ENCODE results near the gene KCNK3. TPM values are rescaled to one million over a fixed set of nuclear protein-coding genes. Genes with fewer than 3 reads are reported as not detected.

Gene KCNK3
- total RNA-seq: 2.9 and 6.2 TPM in 2 replicates
- 3.1 and 3.5 TPM in 2 replicates for polyA plus RNA-seq

GRCh38 chr2:26692279-26692896 is at the start of gene KCNK3:
KCNK3 (plus strand) TSS chr2:26692722; CDS start chr2:26692876, 154 bp downstream.
- H3K27ac ChIP-seq: peak within 1 kb of the TSS; percentile 58
- no peak for TF ChIP-seq CTCF (IDR thresholded peaks at IDR 0.05; ENCODE audit: low read depth, low read length)
- peak within 1 kb of the TSS; percentile 30 for H3K4me3 ChIP-seq
- no peaks in the 10 kb centered on the region for H3K36me3 ChIP-seq
- peaks cover 33% of the 10 kb centered on the region for H3K4me1 ChIP-seq (ENCODE audit: low read depth)
- no peaks in the 10 kb centered on the region for H3K9me3 ChIP-seq (ENCODE audit: low read depth)
- H3K27me3 ChIP-seq: peaks cover 23% of the 10 kb centered on the region
- DNase-seq (ENCODE audit: low read depth in 1 of 2, low spot score in 1 of 2): peak; percentile 62 to 89

DNA sequence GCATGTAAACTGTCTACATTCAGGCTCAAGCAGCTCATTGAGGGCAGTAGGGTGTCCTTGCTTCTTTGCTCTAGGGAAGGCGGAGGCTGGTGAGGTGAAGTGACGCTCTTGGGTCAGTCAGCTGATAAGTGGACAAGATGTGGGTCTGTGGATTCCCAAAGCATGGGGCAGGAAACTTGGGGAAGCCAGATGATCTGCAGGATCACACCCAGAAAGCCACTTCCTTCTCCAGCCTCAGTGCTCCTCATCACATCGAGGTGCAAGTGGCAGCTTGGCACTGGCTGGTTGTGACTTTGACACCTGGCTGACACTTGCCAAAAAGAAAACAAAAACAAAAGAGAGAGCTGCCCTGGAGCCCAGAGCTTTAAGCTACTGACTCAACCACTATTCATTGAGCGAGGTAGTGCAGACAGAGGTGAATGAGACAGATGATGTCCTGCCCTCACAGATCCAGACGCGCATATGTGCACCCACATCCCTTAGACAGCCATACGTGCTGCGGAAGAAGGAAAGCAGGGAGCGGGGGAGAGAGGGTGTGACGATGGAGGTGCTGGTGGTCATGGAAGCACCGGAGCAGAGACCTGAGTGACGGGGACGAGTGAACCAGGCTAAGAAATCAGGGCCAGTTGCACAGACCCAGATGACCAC is 48.2 kb upstream of the KCNK3 start:
- TF ChIP-seq CTCF (IDR thresholded peaks at IDR 0.05; ENCODE audit: low read depth, low read length): no peak
- Histone ChIP-seq H3K27me3 (peaks cover 3% of the 10 kb centered on the region), H3K4me3 (no peak overlapping the region), H3K36me3 (no peaks in the 10 kb centered on the region), H3K9me3 (ENCODE audit: low read depth) (no peaks in the 10 kb centered on the region), H3K27ac (no peak overlapping the region), H3K4me1 (ENCODE audit: low read depth) (no peaks in the 10 kb centered on the region)
- no peak for DNase-seq (ENCODE audit: low read depth in 1 of 2, low spot score in 1 of 2)

DNA sequence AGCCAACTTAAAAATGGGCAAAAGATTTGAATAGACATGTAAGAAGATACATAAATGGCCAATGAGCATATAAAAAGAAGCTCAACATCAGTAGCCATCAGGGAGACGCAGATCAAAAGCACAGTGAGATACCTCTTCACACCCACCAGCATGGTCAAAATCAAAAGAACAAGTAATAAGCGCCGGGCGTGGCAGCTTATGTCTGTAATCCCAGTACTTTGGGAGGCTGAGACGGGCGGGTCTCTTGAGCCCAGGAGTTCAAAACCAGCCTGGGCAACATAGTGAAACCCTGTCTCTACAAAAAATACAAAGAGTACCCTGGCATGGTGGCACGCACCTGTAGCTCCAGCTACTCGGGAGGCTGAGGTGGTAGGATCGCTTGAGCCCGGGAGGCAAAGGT is 46.8 kb upstream of the KCNK3 start:
- Histone ChIP-seq H3K27ac (no peak overlapping the region), H3K27me3 (peaks cover 3% of the 10 kb centered on the region), H3K4me1 (ENCODE audit: low read depth) (no peaks in the 10 kb centered on the region), H3K36me3 (no peaks in the 10 kb centered on the region), H3K4me3 (no peak overlapping the region), H3K9me3 (ENCODE audit: low read depth) (no peaks in the 10 kb centered on the region)
- TF ChIP-seq CTCF (IDR thresholded peaks at IDR 0.05; ENCODE audit: low read depth, low read length): no peak
- no peak for DNase-seq (ENCODE audit: low read depth in 1 of 2, low spot score in 1 of 2)

GRCh38 chr2:26646986-26647672 is 45.4 kb upstream of the KCNK3 start:
- DNase-seq (ENCODE audit: low read depth in 1 of 2, low spot score in 1 of 2): no peak
- Histone ChIP-seq H3K27ac (no peak overlapping the region), H3K4me3 (no peak overlapping the region), H3K4me1 (ENCODE audit: low read depth) (peaks cover 6% of the 10 kb centered on the region), H3K27me3 (peaks cover 3% of the 10 kb centered on the region), H3K36me3 (no peaks in the 10 kb centered on the region), H3K9me3 (ENCODE audit: low read depth) (no peaks in the 10 kb centered on the region)
- no peak for TF ChIP-seq CTCF (IDR thresholded peaks at IDR 0.05; ENCODE audit: low read depth, low read length)

- H3K4me1 ChIP-seq (ENCODE audit: low read depth): peaks cover 11% of the 10 kb centered on the region
- no peaks in the 10 kb centered on the region for H3K36me3 ChIP-seq
- H3K4me3 ChIP-seq: no peak overlapping the region
- TF ChIP-seq CTCF (IDR thresholded peaks at IDR 0.05; ENCODE audit: low read depth, low read length): no peak
- H3K9me3 ChIP-seq (ENCODE audit: low read depth): no peaks in the 10 kb centered on the region
- no peak for DNase-seq (ENCODE audit: low read depth in 1 of 2, low spot score in 1 of 2)
- peaks cover 3% of the 10 kb centered on the region for H3K27me3 ChIP-seq
- no peak overlapping the region for H3K27ac ChIP-seq
These were observed 44.5 kb upstream of the KCNK3 start for GRCh38 chr2:26647981-26648380.
